GM12873 (cell line): ENCODE results near the gene FILIP1L.

Experiments used
- CTCF ChIP-seq: IDR thresholded peaks from 2 replicates; pipeline ENCODE4 v1.5.1; 2012; ENCODE audit warnings: low read depth, mild to moderate bottlenecking, moderate library complexity, low read length, control low read depth; ENCODE audit not compliant: insufficient read depth; ENCODE audit errors: missing control alignments

The FILIP1L gene

DNA sequence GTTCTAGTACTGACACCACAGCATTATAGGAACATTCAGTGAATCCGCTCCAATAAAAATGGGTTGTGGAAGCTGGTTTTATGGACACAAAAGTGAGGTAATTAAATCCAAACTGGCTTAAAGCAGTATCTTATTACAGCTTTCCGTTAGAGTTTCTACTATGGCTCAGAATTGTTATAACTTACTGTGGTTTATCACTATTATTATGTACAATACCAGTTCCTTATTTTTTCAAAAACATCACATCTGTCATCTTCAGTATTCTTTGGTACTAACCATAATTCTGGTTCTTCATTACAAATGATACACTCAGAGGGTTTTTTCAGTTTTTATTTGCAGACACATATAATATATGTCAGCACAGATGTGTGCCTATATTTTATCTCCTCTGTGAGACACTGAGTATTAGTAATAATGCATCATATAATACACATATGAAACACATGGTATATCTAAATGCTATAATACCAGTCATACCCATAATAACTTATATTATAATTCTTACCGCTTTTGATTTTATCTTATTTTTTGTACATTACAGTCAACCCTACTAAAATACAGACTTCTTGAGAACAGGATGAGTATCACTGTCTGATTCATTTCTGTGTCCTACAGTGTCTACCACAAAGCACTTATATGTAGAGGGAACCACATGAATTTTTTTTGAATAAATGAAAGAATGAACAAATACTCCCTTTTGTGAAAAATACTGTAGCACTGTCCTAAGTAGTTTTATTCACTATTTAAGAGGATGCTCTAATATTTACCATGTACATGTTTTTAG is 257.7 kb downstream of the FILIP1L start:
- no peak for TF ChIP-seq CTCF

DNA sequence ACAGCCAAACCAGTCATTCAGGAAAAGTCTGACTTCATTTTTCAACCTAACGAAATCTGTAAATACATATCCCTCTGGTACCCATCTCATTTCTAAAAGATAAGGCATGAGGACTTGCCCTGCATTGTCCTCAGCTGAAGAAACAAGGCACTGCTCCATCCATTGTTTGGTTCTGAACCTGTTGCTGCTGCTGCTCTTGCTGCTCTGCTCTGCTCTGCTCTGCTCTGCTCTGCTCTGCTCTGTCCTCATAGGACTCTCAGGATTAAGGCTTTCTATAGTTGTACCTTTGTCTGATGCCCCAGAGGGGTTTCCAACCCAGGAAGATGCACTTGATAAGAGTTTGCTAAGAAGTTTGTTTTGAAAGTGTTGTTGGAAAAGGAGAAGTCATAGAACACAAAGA is 258.4 kb downstream of the FILIP1L start:
- no peak for TF ChIP-seq CTCF

DNA sequence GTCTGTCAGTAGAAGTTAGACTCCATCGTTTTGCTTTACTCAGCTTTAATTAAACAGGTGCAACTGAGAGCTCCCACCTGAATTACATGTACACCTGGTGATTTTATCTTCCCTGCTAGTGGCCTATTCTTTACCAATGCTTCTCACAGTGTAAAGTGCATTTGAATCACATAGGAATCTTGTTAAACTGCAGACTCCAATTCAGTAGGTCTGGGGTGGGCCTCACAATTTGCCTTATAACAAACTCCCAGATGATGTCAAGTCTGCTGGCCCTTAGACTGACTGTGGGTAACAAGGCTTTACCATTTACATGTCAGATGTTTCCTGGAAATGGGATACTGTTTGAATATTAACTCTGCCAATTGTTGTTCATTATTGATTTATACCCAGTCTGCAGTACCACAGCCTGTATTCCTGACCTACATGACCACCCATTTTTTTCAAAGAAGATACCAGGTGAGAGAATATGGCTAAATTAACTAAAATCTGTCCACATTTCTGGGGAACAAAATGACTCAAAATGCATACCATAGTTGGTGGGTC is 259.5 kb downstream of the FILIP1L start:
- no peak for TF ChIP-seq CTCF

GRCh38 chr3:99852851-99853250 is 261.4 kb downstream of the FILIP1L start:
- TF ChIP-seq CTCF = no peak

DNA sequence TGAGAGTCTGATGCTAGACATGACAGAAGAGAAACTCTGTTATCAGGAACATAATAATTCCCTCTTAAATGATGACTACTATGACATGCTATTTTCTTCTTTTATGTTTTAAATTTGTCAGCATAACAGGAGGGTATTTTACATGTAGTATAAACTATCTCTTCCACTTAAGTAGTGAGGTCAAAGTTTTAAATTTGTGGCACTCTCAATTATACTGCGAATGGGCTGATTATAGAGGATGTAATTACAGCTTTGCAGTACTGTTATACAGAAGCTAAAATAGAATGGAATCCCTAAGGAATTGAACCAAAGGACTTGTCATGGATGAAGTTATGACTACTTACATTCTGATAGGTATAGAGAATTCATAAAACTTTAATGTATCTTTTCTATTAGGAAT is 262.3 kb downstream of the FILIP1L start:
- TF ChIP-seq CTCF = no peak

DNA sequence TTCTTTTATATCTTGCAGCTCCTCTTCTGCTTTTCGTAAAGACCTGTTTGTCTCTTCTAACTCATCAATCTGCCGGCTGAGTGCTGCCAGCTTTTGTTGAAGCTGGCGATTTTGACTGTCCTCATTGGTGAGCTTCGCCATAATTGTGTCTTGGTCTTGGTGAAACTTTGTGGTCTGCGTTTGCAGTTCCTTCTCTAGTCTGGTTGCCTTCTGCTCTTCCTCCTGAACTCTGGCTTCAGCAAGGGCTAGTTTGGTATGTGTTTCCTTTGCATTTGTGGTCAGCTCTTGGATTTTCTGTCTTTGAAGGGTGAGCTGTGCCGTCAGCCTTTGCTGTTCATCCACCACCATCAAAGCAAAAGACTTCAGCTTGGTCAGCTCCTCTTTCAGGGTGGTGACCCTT is 263.7 kb downstream of the FILIP1L start:
- no peak for TF ChIP-seq CTCF

DNA sequence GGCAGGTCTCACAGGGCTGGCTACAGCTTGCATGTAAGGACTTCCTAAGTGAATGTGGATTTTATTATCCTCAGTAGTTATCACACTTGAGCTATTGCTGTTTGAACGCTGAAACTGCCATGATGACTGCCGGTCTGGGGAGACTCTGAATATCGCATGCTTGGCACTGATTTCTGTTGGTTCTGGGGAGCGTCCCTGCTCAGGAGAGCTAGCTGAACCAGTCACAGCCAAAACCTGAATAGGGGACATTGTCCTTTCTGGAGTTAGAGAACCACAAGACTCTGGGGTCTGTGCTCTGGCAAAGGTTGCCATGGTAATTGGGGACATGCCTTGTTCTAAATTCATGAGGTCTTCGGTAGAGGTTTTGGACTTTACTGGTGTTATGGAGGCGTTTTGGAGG is 265.9 kb downstream of the FILIP1L start:
- no peak for TF ChIP-seq CTCF
